GM12864 (cell line): Measurements from ENCODE around the gene CXCL14.
A peak's percentile ranks its signal among the peaks of the same experiment; 100 is the strongest.

Experiments
- DNase-seq: peaks from one replicate; pipeline ENCODE4 v3.0.0-alpha.2; 2011; ENCODE audit warnings: low read depth
- H3K4me3 ChIP-seq: 2 replicates; pipeline ENCODE4 v1.5.1; 2011; ENCODE audit warnings: mild to moderate bottlenecking, low read depth, low read length, control low read depth
- TF ChIP-seq, protein P1 (sequence below): IDR thresholded peaks from 2 replicates; pipeline ENCODE4 v1.5.1; 2011; ENCODE audit warnings: low read depth, mild to moderate bottlenecking, moderate library complexity, low read length, control low read depth, inconsistent platforms; ENCODE audit errors: missing control alignments

The CXCL14 gene

DNA sequence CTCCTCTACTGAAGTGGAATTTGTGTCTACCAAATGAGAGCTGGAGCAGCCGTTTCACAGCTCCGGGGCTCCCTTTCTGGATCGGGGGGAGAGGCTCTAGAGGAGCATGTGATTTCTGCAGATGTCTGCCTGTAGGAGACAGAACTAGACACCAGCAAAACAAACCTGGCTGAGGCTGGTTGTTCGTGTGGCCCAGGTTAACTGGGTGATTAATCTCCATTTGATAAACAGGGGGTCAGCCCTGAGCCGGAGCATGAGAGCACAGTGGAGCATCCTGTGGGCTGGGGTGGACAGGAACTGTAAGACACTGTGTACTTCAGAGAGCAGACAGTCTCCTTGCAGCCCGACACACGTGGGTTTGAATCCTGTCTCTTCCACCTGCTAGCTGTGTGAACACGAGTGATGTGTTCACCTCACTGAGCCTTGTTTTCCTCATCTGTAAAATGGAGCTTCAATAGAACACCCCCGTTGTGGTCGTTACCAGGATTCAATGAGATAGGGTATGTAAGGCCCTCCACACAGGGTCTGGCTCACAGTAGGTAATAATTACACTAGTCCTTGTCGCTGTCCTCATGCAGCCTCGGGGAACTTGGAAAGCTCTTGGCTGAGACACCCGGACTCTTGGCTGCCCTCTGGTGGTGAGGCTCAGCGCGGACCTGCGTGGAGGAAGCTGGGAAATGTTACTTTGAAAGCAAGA, 12.9 kb downstream of the CXCL14 start:
- no peak overlapping the region for H3K4me3 ChIP-seq
- TF ChIP-seq, protein P1, sequence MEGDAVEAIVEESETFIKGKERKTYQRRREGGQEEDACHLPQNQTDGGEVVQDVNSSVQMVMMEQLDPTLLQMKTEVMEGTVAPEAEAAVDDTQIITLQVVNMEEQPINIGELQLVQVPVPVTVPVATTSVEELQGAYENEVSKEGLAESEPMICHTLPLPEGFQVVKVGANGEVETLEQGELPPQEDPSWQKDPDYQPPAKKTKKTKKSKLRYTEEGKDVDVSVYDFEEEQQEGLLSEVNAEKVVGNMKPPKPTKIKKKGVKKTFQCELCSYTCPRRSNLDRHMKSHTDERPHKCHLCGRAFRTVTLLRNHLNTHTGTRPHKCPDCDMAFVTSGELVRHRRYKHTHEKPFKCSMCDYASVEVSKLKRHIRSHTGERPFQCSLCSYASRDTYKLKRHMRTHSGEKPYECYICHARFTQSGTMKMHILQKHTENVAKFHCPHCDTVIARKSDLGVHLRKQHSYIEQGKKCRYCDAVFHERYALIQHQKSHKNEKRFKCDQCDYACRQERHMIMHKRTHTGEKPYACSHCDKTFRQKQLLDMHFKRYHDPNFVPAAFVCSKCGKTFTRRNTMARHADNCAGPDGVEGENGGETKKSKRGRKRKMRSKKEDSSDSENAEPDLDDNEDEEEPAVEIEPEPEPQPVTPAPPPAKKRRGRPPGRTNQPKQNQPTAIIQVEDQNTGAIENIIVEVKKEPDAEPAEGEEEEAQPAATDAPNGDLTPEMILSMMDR, result peak; percentile 93
- no peak for DNase-seq

DNA sequence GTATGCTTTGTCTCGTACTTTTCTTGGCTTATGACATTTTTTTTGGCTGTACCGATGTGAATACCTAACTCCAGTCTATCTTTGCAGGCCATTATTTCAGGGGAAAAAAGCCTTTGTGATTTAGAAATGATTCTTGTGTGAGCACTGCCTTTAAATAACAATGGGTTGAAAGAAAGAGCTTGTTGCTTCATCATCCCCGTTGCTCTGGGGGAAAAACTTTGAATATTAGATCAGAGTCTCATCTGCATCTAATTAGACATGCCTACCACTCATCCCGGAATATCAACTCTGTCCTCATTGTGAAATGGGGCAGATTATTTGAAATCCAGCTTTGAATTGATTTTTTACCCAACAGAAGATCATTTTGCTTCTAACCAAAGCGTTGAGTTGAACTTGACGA, 13.5 kb downstream of the CXCL14 start:
- H3K4me3 ChIP-seq, result no peak overlapping the region
- no peak for DNase-seq
- TF ChIP-seq, protein P1, result no peak

DNA sequence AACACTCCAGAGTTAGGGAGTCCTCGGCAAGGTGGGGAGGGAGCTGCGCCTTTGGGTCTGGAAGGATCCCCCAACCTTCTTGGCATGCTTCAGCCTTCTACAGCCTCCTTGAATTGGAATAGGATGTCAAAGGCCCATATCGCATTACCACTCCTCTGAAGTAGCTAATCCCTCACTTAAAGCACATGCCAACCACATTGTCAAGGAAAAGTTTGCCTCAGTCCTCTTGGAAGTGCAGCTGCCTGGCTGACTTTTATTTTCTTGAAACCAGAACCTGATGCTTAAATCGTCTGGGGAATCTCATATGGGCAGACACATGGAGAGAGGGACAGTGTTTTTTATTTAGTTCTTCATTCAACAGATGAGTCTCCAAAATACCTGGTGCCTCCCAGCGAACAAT, 14.5 kb downstream of the CXCL14 start:
- no peak overlapping the region for H3K4me3 ChIP-seq
- TF ChIP-seq, protein P1, result no peak
- DNase-seq, result no peak

DNA sequence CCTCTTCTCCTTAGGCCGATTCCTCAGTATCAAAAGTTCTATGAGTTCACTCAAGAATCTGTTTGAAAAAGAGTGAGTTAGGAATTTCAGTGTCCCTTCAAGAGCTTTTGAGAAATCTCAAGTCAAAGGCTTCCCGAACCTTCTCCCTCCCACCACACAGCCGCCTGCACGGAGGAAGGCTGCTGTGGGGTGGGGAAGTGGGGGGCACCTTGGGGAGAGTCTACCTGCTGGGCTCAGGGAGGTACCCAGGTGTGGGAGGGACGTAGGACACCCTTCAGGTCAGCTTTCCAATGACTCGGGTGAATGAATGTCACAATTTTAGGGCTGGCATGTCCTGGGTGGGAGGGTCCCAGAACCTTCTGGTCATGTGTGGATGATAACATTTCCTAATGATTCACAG, 17.5 kb downstream of the CXCL14 start:
- DNase-seq, result no peak
- TF ChIP-seq, protein P1, result no peak
- no peak overlapping the region for H3K4me3 ChIP-seq

DNA sequence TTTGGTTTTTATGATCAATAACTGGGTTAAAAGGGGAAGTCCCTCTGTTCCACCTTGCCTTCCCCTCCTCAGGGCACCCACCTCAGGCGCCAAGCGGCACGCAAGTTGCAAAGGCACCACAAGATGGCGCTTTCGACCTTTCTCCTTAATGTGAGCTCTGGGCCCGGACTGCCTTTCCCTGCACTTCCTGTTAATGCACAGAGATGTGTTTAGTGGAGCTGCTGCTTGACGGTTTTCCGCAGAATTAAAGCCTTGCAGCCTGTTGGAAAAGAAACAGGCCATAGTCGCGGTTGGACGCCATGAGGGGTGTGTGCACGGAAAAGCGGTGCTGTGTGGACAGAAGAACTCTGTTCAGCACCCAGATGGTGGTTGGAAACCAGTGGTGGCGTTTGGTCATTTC, 17.9 kb downstream of the CXCL14 start:
- peak; percentile 33 for DNase-seq
- H3K4me3 ChIP-seq, result no peak overlapping the region
- TF ChIP-seq, protein P1, result peak; percentile 85

DNA sequence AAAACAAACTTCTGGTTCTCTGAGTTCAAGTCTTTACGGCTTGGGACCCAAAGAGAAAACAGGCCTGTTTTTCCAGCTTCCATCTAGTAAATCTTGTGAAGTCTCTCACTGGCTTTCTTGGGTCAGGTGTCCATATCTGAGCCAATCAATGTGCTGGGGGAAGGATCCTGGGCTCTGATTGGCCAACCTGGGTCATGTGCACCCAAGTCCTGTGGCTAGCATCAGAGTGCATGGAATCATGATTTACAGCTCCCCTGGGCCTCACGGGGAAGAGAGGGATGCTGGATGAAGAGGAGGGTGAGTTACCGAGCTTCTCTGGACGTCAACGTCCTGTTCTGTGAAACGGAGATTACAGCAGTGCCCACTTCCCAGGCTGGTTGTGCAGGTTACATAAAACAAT, 19.4 kb downstream of the CXCL14 start:
- DNase-seq, result no peak
- H3K4me3 ChIP-seq, result no peak overlapping the region
- TF ChIP-seq, protein P1, result no peak
